ENCODE data around the gene SDSL.

SDSL gene

DNA sequence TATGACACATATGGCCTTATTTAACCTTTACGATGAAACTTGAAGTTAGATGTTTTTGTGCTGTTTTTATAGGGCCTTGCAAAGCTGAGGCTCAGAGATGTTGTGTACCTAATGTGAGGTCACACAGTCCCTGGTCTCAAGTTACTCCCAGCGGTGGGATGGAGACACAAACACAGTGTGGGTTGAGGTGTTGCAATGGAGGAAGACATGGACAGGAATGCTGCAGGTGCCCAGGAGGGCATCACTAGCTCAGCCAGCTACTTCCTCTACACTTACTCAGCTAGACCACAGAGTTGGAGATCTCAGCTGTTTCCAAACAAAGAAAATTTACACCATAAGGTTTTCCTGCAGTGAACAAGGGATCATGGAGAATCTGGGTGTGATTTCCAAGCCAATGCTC lies 34.0 kb downstream of the SDSL start:
- DNase-seq = no peak

DNA sequence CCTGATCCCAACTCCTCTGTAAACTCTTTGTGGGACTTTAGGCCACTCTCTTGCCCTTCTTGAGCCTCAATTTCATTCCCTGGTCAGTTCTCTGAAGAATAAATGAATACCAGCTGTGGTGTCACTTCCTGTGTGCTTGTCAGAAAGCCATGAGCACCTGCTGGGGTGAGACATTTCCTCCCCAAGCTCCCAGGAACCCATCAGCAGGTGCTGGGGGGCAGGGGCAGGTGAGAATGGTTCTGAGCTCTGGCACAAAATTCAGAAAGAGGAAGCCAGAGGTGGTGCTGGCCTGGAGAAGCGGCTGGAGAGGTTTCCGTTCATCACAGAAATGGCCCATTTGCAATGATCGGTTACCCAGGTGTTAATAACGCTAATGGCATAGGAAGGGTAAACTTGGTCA lies 34.6 kb downstream of the SDSL start:
- no peak for DNase-seq

DNA sequence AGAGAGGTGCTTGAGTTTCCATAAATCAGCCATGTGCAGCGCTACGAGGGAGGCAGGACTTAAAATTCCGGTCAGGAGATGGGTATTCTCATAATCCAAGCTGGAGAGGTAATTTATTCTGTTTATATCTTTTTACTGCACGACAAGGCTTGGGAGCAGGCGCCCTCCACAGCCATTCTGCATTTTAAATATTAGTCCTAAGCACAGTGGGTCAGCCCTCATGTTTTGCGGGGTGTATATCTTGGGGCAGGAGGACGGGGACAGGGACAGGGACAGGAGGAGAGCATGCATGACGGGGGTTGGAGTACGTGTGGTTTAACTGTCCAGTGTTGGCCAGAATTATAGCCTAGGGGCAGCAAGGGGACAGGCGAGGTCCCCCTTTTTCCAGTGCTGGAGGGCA lies 35.0 kb downstream of the SDSL start:
- no peak for DNase-seq

DNA sequence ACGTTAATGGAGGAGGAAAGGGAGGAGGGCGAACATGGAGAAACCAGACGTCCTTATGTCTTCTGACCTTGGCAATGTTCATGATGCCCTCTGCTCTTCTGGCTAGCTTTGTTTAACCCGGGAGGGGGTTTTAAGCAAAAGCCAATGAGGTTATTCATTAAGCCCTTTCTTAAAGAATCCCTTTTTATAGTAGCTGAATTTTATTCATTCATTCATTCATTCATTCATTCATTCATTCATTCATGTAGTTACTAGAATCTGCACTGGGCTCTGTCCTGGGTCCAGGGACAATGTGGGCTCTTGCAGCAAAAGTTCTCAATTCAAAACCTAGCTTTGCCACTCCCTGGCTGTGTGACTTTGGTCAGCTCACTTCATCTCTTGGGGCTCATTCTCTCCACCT lies 35.5 kb downstream of the SDSL start:
- no peak for DNase-seq

DNA sequence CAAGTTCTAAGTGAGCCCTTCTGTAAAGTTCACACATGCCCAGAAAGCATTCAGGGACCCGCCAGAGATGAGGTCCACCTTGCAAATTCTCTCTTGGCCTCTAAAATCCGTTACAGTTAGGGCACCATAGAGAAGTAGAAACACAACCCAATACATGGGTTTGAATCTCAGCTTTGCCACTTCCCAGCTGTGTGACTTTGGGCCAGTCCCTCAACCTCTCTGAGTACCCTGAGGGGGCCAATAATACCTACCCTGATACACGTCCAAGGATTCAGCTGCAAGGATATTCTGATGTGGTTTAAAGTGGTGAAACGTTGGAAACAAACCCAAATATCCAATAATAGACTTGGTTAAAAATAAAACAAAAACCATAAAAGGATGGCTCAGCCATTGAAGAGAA lies 37.8 kb downstream of the SDSL start:
- no peak for DNase-seq

DNA sequence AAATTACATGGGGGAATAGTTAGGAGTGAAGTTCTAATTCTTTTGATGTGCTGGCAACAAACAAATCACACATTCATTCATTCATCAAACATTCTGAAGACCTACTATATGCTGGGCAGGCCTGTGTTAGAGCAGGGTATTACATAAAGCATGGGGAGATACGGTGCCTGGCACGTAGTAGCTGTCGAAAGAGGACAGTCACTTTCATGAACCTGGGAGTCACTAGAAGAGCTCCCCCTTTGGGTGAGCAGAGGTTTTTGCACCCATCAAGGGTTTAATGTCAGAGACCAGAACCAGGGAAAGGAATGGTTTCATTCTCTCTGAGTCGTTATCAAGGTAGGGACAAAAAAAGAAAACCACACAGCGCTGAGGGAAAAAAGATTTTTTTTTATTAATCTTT lies 39.5 kb downstream of the SDSL start:
- peak; percentile 40 for DNase-seq

DNA sequence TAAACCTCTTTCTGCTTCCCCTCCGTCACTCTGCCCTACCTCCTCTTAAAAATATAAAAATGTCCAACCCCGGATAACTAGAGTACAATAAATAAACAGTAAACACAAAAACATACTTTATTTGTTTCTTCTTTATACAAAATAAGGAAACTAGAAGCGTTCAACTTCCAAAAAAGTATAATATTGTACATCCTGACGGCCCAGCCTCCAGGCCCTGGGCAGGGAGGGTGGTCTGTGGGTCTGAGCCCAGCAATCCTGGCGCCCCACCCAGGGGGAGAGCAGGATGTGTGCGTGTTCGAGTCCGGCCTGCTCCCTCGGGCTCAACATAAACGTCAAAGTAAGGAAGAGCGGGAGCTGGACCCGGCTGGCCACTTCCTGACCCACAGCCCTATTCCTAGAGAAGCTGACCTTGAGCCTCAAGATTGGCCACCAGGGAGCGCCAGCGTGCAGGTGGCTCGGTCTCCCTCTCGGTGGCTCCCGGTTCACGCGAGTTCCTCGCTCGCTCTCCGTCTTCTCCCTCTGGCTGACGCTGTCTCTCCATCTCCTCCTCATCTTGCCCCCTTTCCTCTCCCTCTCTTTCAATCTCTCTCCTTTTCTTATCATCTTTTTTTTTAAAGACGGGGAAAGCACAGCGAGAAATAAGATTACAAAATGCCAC lies 40.1 kb downstream of the SDSL start:
- DNase-seq = peak; percentile 79

DNA sequence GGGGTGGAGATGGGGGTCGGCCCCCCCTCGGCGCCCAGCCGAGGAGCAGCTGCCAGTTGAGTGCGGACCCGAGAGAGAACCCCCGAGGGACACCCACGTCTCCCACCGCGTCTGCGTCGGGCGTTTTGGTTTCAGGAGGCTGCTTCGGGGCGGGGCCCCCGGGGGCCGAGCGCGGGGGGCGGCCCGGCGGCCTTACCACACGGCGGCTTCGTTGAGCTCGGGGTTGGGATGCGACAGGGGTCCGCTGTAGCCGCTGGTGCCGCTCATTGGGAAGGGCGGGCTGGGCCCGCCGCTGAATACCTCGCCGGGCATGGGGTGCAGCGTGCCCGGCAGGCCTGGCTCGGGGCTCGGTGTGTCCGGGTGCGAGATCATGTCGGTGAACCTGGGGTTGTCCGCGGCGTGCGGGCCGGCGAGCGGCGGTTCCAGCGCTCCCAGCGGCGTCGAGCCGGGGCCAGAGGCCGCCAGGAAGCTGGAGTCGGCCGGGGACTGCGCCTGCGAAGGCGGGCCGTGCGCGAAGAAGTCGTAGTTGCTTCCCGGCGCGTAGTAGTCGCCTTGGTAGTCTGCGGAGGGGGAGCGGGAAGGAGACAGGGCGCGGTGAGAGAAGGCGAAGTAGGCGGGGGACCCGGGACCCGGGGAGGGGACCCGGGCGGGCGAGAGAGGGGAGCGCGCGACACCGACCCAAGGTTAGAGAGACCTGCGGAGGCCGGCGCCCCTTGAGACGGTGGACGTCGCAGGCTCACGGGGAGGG lies 41.0 kb downstream of the SDSL start:
- no peak for DNase-seq

DNA sequence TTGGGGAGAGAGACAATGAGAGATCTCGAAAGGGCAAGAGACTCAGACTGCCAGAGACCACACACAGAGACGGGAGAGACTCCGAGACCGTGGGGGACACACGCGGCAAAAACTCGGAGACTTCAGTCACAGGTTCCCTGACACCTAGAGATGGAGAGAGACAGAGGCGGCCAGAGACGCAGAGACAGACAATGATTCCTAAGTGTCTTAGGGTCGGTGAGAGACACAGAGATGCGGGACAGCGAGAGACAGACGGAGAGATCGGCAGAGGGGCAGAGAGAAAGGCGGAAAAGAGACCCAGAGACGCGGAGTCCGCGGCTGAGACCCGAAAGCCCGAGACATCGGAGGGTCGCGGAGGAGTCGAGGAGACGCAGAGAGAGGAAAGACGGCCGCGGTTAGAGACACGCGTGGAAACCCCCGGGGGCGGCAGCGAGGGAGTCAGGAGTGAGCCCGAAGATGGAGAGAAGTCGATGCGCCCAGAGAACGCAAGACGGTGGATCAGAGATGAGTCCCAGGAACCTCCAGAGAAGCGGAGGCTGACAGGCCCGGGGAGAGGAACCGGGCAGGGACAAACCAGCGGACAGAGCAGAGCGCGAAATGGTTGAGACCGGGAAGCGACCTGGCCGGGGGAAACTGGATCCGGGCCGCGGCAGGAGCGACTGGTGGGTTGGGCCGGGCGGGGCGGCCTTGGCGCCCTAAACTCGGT lies 41.7 kb downstream of the SDSL start:
- peak; percentile 34 for DNase-seq

DNA sequence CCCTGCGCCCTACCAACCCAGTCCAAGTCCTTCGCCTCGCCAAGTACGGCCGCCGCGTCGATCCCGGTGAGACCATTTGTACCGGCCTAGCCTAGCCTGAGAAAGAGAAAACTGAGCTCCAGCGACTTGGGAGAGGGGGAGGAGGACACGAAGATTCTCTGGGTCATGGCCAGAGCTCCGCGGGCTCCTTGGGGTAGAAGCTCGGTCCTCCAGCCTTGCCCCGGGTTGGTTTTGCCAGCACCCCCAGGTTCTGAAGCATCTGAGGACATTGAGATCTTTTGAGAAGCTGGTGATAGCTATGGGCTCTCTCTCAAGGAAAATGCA lies 42.2 kb downstream of the SDSL start:
- no peak for DNase-seq

DNA sequence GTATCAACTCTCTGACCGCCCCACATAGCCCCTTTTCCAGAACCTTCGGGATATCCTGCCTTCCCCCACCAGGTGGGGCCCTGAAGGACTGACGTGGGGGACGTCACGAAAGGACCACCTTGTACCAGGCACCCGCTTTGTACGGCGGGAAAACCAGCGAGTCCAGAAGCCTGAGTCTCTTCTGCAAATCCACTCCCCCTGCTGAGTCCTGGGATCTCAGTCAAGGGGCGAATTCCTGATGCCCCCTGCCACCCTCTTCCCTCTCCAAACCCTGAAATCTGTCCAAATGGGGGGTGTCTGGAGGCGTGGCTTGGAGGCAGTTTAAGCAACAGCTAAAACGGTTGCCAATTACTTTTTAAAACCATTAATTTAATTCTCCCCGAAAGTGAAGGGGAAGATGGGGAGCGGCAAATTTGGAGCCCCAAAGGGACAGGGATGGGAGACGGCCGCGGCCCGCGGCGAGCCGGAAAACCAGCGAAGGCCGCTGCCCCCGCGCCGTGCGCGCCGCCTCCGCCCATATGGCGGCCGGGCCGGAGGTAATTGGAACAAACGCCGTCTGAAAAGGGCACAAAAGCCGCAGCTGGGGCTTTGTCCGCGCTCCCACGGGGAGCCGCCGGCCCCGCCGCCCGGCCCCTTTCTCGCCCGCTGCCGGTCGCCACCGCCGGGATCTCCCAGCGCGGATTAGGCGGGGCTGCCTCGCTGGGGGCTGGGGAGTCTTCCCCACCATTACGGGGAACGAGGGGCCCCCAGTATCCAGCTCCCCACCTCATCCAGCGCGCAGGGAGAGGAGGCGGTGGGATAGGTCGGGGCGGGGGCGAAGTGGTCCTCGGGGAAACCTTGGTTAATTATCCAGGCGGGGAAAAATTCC lies 42.9 kb downstream of the SDSL start:
- no peak for DNase-seq

DNA sequence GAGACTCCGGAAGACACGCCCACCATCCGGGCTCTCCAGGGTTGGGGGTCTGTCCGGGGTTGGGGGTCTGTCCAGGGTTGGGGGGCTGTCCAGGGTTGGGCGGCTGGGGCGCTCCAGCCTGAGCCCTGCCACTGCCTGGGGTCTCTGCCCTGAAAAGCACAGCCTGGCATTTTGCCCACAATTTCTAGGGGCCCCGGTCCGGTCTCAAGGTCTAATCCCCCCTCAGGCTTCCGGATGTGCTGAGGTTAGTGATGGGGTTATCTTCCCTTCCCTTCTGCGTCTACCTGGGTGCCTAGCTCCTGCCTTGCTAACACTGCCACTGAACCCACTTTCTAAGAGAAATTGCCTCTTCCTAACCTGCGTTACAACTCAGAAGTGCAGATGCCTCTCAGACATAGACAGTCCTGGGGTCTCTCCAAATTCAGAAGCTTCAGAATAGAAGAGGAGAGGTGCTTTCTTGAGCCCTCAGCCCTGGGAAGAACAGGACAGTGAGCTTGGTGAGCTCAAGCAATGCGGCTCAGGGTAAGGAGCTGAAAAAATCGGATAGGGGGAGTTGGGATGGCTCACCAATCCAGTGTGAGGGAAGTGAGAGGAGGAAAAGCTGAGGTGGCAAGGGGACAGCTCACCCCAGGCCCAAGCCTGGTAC lies 43.8 kb downstream of the SDSL start:
- no peak for DNase-seq

DNA sequence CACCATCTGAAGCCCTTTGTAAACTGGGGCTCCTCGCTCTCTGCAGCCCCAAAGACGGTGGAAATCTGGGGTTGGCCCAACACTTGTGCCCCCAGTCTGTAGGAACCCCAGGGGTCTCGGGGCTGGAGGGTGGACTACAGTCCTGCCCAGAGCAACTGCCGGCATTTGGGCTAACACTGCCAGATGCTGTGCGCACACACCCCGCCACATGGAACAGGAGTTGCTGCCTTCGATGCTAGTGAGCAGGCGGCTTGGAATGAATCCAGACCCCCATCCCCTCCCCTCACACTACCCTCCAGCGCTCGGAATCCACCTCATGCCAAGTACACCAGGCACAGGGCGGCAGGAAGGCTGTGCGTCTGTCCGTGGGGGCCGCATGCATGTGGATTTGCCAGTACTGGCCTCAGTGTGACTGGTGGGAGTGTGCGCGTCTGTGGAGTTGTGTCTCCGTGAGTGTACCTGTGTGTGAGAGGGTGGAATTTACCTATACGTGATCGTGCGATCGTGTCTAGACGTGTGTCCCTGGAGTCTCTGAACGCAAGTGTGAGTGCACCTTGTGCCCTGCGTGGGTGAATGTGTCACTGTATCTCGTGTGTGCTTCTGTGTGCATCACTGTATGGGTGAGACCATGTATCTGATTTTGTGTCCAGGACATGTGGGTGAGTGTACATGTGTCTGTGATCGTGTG lies 44.4 kb downstream of the SDSL start:
- no peak for DNase-seq

DNA sequence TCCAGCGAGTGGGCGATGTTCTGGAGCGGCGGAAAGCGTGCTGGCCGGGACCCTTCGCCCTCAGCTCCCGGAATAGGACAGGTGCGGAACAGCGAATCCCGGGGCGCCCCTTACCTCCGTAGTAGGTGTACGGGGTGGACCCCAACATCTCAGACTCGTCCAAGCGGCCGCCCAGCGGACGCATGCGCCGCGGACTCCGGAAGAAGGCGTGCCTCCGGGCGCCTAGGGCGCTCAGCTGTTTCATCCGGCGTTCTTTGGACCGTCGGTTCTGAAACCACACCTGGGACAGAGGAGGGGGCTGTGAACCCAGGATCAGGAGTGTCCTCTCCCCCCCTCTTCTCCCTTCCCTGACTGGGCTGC lies 44.9 kb downstream of the SDSL start:
- no peak for DNase-seq

DNA sequence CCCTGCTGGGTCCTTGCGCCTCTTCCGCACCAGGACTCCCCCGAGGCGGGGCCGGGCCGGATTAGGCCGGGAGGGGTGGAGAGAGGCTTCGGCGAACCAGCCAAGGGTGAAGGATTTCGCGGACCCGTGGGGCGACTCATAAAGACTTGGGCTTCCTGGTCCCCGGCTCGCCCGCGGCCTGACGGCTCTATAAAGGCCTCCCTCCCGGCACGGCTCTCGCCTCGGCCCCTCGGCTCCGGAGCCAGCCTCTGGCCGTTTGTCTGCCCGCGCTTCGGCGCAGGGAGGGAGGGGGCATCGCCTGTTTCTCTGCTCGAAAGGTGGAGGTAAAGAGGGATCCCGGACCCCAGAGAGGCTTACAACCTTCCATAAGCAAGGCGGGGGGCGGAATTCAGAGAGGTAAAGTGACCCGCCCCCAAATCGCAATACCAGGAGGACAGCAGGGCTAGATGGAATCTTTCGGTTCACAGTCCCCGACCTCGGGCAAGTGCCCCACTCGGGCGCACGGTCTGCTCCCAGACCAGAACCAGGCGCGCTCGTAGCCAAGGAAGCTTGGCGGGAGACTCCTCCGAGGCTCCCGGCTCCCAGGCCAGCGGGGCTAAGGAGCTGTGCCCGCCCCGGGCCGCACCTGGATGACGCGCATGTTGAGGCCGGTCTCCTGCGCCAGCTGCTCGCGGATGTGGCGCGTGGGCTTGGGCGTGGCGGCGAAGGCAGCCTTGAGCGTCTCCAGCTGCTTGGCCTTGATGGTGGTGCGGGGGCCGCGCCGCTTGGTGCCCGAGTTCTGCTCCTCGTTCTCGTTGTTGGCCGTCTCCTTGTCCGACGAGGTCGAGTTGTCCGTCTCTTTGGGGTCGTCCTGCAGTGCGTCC lies 45.6 kb downstream of the SDSL start:
- DNase-seq = no peak

DNA sequence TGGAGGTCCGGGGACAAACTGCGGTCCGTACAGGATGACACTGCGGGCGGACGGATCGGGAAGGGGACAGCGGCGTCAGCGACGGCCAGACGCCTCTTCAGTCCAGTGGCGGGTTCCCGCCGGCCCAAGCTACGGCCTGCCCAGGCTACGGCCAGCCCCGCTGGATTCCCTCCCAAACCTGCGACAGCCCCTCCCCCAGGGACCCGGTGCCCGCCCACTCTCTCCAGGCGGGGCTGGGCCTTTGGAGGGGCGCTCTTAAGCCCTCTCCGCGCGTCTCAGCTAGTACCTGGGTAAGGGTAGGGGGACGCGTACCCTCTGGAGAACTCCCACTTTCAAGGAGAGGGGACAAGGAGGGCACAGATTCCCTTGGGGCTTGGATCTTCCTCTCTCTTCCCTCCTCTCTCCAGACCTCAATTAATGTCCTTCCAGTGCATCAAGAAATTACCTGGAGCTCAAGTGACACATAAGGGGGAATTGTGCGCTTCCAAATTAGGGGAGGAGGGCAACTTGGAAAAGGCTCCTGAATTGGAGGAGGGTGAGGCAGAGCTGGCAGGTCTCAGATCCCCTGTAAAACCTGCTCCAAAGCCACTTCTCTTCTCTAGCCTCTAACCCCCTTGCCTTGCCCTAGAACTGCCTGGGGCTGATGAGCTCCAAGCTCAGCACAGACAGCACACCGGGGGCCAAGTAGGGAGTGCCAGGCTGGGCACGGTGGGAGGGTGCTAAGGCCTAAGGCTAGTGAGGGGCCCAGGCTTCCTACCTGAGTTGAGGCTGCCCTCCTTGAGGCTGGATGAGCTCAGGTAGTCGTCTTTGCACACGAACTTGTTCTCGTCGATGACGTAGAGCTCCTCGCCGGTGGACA lies 46.4 kb downstream of the SDSL start:
- no peak for DNase-seq

DNA sequence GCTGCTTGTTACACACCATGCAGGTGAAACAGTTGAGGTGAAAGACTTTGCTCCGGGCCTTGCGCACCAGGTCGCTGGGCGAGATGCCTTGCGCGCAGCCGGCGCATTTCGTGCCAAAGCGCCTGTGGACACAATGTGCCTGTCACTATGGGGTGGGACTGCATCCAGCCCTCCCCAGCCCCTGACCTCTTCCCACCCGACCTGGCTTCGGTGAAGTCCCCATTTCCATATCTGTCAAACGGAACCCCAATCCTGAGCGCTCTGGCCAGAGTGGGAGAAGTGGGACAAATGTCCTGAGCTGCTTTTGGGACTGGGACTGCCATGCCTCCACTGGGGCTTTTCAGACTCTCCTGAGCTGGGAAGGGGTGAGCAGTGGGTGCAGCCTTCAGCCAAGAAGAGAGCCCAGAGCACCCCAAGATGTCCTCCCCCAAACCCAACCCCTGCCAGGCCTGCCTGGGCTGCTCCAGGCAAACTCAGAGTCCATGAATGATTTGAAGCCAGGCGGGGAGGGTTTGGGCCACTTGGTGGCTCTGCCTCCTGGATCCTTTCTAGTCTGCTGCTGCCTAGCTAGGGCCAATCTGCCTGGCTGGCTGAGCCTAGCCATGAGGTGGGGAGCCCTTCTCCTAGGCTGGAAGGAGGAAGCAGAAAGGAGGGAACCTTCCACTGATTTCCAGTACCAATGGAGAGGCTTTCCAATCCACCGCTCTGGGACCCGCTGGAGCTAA lies 47.2 kb downstream of the SDSL start:
- DNase-seq = no peak

DNA sequence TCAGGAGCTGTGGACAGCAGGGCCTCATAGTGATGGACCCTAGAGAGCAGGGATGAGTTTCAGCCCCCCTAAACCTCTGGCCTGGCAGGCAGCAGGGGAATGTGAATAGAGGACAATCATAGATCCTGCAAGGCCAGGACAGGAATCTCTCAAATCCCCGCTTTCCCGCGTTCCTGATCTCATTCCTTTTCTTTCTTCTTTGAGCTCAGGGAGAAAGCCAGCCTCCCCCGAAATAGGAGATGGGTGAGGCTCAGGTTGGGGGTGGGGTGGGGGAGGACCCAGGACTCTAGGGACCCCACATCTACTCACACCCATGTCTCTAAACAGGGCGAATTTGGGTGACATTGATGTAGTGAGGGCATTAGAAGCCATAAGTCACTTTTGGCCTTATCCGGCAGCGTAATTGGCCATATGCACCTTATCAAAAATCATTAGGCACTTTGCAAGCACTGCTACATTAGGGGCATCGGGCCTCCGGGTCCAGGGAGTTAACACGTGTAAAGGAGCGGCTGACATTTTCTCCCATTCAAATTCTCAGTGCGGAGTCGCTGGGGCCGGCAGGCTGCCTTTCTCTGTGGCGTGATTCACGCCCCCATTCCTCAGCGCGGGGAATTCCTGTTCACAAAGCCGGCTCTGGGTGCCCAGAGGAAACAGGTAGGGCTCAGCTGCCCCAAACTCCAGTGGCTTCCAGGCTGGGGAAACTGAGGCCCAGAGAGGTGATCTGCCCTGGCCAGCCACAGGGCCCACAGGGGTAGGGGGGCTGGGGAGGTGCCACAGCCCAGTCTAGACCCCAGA lies 48.0 kb downstream of the SDSL start:
- DNase-seq = no peak

All from NCI-H748 treated with DMSO at 0.1 percent for 48 hours (cell line).